ENCODE results near the gene SIGLEC15. TPM values are rescaled to one million over a fixed set of nuclear protein-coding genes. Genes with fewer than 3 reads are reported as not detected.

Gene SIGLEC15
- total RNA-seq, 1 experiment from 2014 or later: 0.13 TPM

DNA sequence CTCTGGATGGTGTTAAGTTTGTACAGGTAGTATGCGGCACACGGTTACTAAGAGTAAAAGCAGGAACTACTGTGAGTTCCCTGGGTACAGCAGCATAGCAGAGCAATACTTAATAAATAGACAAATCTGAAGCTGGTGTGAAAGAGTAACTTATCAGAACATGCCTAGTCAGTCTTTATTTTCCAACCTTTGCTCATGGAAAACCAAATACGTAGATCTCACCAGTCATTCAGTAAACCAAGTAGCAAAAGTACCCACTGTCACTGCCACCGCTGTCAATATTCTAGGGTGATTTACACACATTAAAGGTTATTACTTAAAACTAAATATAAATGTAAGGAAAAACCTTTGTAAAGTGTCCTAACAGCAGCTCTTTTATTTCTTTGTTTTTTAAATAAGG, 35.0 kb downstream of the SIGLEC15 start:
- H3K4ac ChIP-seq (ENCODE audit: low read depth, low read length): no peak overlapping the region
- H3K56ac ChIP-seq (ENCODE audit: insufficient read length, low read depth, low read length): no peak overlapping the region
- H4K91ac ChIP-seq (ENCODE audit: insufficient read length, low read depth, low read length): no peak overlapping the region
- no peaks in the 10 kb centered on the region for H3K4me1 Mint-ChIP-seq
- WGBS (ENCODE audit: extremely low coverage, insufficient read length, low lambda C conversion rate): no CpG with 5 or more reads among the region's 4 CpGs
- no peak overlapping the region for H2BK15ac ChIP-seq (ENCODE audit: low read depth, low read length)
- H3K23ac ChIP-seq (ENCODE audit: insufficient read length, low read depth, low read length): no peak overlapping the region
- no peak overlapping the region for H4K8ac ChIP-seq (replicated peaks; ENCODE audit: insufficient read length, low read depth, low read length)
- peaks cover 0 to 3% of the 10 kb centered on the region in 2 experiments; a peak in 1 of 5 replicates for H3K9me3 Mint-ChIP-seq
- no peak overlapping the region for H3K9ac ChIP-seq (ENCODE audit: extremely low read depth, insufficient read length, low read length)
- no peak overlapping the region for H2AK5ac ChIP-seq (ENCODE audit: insufficient read length, low read length)
- H3K36me3 Mint-ChIP-seq (ENCODE audit: insufficient read depth in 1 of 3, low read depth in 3 of 3): peaks cover 14 to 78% (median 56%) of the 10 kb centered on the region in 3 experiments; a peak in 6 of 7 replicates
- TF ChIP-seq CTCF (conservative IDR thresholded peaks at IDR 0.05): no peak
- H3K79me2 ChIP-seq (ENCODE audit: insufficient read depth, low read length): no peaks in the 10 kb centered on the region
- no peak for DNase-seq
- no peaks in the 10 kb centered on the region for H3K9me3 ChIP-seq (ENCODE audit: control insufficient read depth, low read depth, low read length)
- no peak overlapping the region for H2BK5ac ChIP-seq (ENCODE audit: insufficient read length, low read length)
- H3K4me2 ChIP-seq (ENCODE audit: insufficient read depth, insufficient read length, low read length): no peak overlapping the region
- H2BK20ac ChIP-seq (ENCODE audit: low read depth, low read length, poor library complexity, severe bottlenecking): no peak overlapping the region
- no peaks in the 10 kb centered on the region for H3K27me3 Mint-ChIP-seq (ENCODE audit: low read depth)
- H3K27ac Mint-ChIP-seq: no peak overlapping the region; a peak in 1 of 7 replicates
- no peak overlapping the region for H4K5ac ChIP-seq (ENCODE audit: insufficient read length, low read depth, low read length)
- H2AFZ ChIP-seq (ENCODE audit: low read length): no peak overlapping the region
- H3K14ac ChIP-seq (ENCODE audit: insufficient read depth, low read length): no peak overlapping the region
- no peak overlapping the region for H3K4me3 Mint-ChIP-seq
- no peaks in the 10 kb centered on the region for H3K23me2 ChIP-seq (ENCODE audit: insufficient read length, low read depth, low read length, poor library complexity, severe bottlenecking)
- H3T11ph ChIP-seq (ENCODE audit: low read length): no peak overlapping the region
- no peaks in the 10 kb centered on the region for H4K20me1 ChIP-seq (ENCODE audit: control insufficient read depth, insufficient read depth, insufficient read length)
- H3K79me1 ChIP-seq (ENCODE audit: insufficient read depth, low read depth, low read length, poor library complexity, severe bottlenecking): no peaks in the 10 kb centered on the region
- no peaks in the 10 kb centered on the region for H3K27me3 ChIP-seq (ENCODE audit: insufficient read depth, low read length)
- H3K4me1 ChIP-seq (ENCODE audit: insufficient read depth, low read length): no peaks in the 10 kb centered on the region
- H3K27ac ChIP-seq (ENCODE audit: insufficient read length, low read depth, low read length): no peak overlapping the region
- H2BK120ac ChIP-seq (ENCODE audit: low read depth, low read length, poor library complexity, severe bottlenecking): no peak overlapping the region
- no peak overlapping the region for H3K18ac ChIP-seq (ENCODE audit: insufficient read length, low read depth, low read length)
- no peak overlapping the region for H2BK12ac ChIP-seq (ENCODE audit: insufficient read length, low read depth, low read length)

All from H9 (cell line).